Uterus (tissue), 4 donors: Measurements from ENCODE around the gene METTL25. TPM values are rescaled to one million over a fixed set of nuclear protein-coding genes. Genes with fewer than 3 reads are reported as not detected.
A peak's percentile ranks its signal among the peaks of the same experiment; 100 is the strongest.

Experiments
- DNase-seq, 2 donors: peaks; one replicate each; pipeline ENCODE4 v3.0.0-alpha.2; 2019 to 2020
- H3K27ac ChIP-seq, 2 donors: fragments of 200-600 bp; sonication (generic); 1 replicate in 1 of 2; 2 replicates in 1 of 2; pipeline ENCODE4 v1.5.1; 2016 to 2018
- H3K27me3 ChIP-seq, 2 donors: fragments of 200-600 bp; sonication (generic); one replicate each; pipeline ENCODE4 v1.5.1; 2018 to 2019; ENCODE audit warnings: control low read depth in 1 of 2
- H3K36me3 ChIP-seq, 2 donors: fragments of 200-600 bp; sonication (generic); one replicate each; pipeline ENCODE4 v1.5.1; 2019; ENCODE audit warnings: control low read depth in 1 of 2
- H3K4me1 ChIP-seq, 2 donors: fragments of 200-600 bp; sonication (generic); one replicate each; pipeline ENCODE4 v1.5.1; 2018 to 2019; ENCODE audit warnings: control low read depth in 1 of 2
- H3K4me3 ChIP-seq, 2 donors: fragments of 200-600 bp; sonication (generic); 1 replicate in 1 of 2; 2 replicates in 1 of 2; pipeline ENCODE4 v1.5.1; 2018 to 2019; ENCODE audit warnings: mild to moderate bottlenecking in 1 of 2
- H3K9me3 ChIP-seq, 2 donors: fragments of 200-600 bp; sonication (generic); one replicate each; pipeline ENCODE4 v1.5.1; 2019; ENCODE audit warnings: control low read depth in 1 of 2
- POLR2A ChIP-seq, 2 donors: fragments of 450-650 bp; IDR thresholded peaks; one replicate each; pipeline ENCODE4 v1.6.1; 2016; ENCODE audit warnings: antibody characterized with exemption in 2 of 2, mild to moderate bottlenecking in 1 of 2, moderate library complexity in 1 of 2
- intact Hi-C: fragments of 100-400 bp; cut with DNase I; formaldehyde crosslinking; loops from one replicate; pipeline ENCODE4 v1.15.1; 2023; ENCODE audit warnings: low total_unique reads
- total RNA-seq, 4 donors: library from RNA; depleted of rRNA in 3 of 4; stranded (reverse); fragments of >200 nt in 3 of 4; gene quantifications; one replicate each; pipeline versions ENCODE4 v1.1.0 to v1.2.4, GENCODE V29; 2014 to 2023
- TF ChIP-seq, protein P1 (sequence below), 4 experiments: fragments of 200-600 bp in 2 of 4; fragments of 450-650 bp in 2 of 4; sonication (generic) in 2 of 4; IDR thresholded peaks; one replicate each; pipeline ENCODE4 v1.5.1; 2016 to 2019; ENCODE audit warnings: antibody characterized with exemption in 4 of 4, mild to moderate bottlenecking in 2 of 4, moderate library complexity in 1 of 4
- donor health status: DM: yes; HTN: yes; CAD: no.

Gene METTL25, protein sequence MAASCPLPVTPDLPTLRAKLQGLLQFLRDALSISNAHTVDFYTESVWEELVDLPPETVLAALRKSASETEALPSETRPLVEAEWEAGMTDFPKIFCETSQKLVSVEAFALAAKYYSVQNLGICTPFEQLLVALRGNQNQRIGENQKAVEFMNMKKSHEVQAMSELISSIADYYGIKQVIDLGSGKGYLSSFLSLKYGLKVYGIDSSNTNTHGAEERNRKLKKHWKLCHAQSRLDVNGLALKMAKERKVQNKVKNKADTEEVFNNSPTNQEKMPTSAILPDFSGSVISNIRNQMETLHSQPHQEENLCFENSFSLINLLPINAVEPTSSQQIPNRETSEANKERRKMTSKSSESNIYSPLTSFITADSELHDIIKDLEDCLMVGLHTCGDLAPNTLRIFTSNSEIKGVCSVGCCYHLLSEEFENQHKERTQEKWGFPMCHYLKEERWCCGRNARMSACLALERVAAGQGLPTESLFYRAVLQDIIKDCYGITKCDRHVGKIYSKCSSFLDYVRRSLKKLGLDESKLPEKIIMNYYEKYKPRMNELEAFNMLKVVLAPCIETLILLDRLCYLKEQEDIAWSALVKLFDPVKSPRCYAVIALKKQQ
- 10 to 100 TPM; 22.6 to 48.7 (median 32.8) TPM for total RNA-seq

DNA sequence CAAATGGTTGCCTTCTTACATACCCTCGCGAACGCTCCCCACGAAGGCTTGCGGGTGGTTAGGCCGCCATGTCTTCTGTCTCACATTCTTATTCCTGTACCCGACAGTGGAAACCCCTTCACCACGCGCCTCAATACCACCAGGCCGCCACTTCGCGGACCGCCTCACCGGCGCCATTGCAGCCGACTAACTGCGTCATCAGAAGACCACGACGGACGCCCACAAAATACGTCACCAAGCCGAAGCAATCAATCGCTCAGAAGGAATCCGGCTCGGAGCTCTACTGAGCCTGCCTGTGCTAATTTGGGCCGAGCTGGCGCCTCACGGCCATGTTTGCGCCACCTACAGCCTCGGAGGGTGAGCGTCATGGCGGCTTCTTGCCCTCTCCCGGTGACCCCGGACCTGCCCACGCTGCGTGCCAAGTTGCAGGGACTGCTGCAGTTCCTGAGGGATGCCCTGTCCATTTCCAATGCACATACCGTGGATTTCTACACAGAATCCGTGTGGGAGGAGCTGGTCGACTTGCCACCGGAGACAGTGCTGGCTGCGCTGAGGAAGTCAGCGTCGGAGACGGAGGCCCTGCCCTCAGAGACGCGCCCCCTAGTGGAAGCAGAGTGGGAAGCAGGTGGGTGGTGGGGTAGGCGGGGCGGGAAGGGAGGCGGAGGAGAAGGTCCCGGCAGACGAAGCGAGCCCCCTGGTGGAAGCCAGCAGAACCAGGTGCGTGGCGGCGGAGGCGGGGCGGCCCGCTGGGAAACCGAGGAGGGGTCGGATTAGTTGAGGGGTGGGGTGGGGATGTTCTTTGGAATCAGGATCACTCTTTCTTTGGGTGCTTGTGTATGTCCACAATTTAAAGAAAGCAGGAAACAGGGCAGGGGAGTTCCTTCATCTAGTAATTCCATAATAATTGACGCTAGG, at the start of gene METTL25, which contains the start of gene CCDC59:
Gene METTL25 (plus strand): TSS at position 330 of the 915 bp plus-strand sequence. CDS start 37 bp downstream, at position 367.
Gene CCDC59 (minus strand): TSS at position 188 of the 915 bp plus-strand sequence. CDS start 11 bp downstream, at position 177.
- H3K9me3 ChIP-seq = no peaks in the 10 kb centered on the region
- H3K27ac ChIP-seq = peak within 1 kb of the TSS; percentile 97
- intact Hi-C loops = no loop called here
- H3K4me3 ChIP-seq = peak within 1 kb of the TSS; percentile 87 to 96
- H3K27me3 ChIP-seq = no peaks in the 10 kb centered on the region
- TF ChIP-seq, protein P1, sequence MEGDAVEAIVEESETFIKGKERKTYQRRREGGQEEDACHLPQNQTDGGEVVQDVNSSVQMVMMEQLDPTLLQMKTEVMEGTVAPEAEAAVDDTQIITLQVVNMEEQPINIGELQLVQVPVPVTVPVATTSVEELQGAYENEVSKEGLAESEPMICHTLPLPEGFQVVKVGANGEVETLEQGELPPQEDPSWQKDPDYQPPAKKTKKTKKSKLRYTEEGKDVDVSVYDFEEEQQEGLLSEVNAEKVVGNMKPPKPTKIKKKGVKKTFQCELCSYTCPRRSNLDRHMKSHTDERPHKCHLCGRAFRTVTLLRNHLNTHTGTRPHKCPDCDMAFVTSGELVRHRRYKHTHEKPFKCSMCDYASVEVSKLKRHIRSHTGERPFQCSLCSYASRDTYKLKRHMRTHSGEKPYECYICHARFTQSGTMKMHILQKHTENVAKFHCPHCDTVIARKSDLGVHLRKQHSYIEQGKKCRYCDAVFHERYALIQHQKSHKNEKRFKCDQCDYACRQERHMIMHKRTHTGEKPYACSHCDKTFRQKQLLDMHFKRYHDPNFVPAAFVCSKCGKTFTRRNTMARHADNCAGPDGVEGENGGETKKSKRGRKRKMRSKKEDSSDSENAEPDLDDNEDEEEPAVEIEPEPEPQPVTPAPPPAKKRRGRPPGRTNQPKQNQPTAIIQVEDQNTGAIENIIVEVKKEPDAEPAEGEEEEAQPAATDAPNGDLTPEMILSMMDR (IDR thresholded peaks at IDR 0.05) = peak; percentile 85 to 99 (median 96)
- peak; percentile 26 to 74 for TF ChIP-seq POLR2A (IDR thresholded peaks at IDR 0.05)
- H3K36me3 ChIP-seq = no peaks in the 10 kb centered on the region
- DNase-seq = peak; percentile 97
- peaks cover 0 to 11% of the 10 kb centered on the region in 2 donors for H3K4me1 ChIP-seq

DNA sequence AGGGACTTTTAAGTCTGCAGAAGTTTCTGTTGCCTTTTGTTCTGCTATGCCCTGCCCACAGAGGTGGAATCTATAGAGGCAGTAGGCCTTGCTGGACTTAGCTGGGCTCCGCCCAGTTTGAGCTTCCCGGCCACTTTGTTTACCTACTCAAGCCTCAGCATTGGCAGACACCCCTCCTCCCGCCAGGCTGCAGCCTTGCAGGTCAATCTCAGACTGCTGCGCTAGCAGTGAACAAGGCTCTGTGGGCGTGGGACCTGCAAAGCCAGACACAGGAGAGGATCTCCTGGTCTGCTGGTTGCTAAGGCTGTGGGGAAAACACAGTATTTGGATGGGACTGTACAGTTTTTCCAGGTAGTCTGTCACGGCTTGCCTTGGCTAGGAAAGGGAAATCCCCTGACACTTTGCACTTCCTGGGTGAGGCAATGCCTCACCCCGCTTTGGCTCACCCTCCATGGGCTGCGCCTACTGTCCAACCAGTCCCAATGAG, 43.9 kb upstream of the METTL25 start:
- Histone ChIP-seq H3K27ac (no peak overlapping the region), H3K4me1 (no peaks in the 10 kb centered on the region), H3K27me3 (no peaks in the 10 kb centered on the region), H3K9me3 (no peaks in the 10 kb centered on the region), H3K4me3 (no peak overlapping the region), H3K36me3 (no peaks in the 10 kb centered on the region)
- intact Hi-C loops = no loop called here
- DNase-seq = no peak
- TF ChIP-seq, protein P1 (IDR thresholded peaks at IDR 0.05) = no peak
- no peak for TF ChIP-seq POLR2A (IDR thresholded peaks at IDR 0.05)

DNA sequence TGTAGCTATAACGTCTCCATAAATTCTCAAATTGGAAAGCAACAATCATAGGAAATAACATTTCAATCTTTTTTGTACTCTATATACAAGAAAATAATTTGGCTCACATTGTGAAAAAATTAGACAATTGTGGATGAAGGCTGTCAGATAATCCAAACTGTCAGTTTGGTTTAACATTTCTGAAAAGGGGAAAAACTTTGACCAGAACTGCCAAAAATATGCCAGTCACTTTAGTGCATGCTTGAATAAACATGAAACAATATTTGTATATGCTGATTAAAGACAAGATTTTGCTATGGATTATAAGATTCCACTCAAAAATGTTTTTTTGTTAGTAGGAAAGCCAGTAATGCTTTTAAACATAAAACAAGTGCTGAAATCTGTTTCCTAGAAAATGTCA, 39.1 kb upstream of the METTL25 start:
- no peak for DNase-seq
- Histone ChIP-seq H3K27ac (no peak overlapping the region), H3K9me3 (no peaks in the 10 kb centered on the region), H3K4me1 (no peaks in the 10 kb centered on the region), H3K36me3 (no peaks in the 10 kb centered on the region), H3K4me3 (no peak overlapping the region), H3K27me3 (no peaks in the 10 kb centered on the region)
- intact Hi-C loops = no loop called here
- no peak for TF ChIP-seq POLR2A (IDR thresholded peaks at IDR 0.05)
- TF ChIP-seq, protein P1 (IDR thresholded peaks at IDR 0.05) = no peak

DNA sequence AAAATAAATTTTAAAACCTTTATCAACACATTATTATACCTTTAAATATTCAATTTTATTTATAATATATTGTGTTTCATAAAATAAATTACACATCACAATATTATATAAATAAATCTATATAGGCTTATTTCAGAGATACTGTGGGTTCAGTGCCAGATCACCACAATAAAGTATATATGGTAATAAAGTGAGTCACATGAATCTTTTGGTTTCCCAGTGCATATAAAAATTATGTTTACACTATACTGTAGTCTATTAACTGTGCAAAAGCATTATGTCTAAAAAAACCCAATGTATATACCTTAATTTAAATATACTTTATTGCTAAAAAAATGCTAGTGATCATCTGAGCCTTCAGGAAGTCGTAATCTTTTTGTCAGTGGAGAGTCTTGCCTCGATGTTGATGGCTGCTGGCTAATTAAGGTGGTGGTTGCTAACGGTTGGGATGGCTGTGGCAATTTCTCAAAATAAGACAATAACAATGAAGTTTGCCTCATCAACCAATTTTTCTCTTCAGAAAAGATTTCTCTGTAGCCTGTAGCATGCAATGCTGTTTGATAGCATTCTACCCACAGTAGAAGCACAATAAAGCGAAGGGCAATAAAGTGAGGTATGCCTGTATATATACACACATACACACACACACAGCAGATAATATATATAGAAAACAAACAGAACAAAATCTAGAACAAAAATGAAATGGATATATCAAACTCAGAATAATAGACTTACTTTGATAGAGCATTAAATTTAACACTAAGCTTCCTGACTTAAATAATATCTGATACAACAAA, 32.6 kb upstream of the METTL25 start:
- no peak for TF ChIP-seq POLR2A (IDR thresholded peaks at IDR 0.05)
- TF ChIP-seq, protein P1 (IDR thresholded peaks at IDR 0.05) = no peak
- no peak for DNase-seq
- Histone ChIP-seq H3K9me3 (no peaks in the 10 kb centered on the region), H3K4me3 (no peak overlapping the region), H3K27me3 (no peaks in the 10 kb centered on the region), H3K4me1 (no peaks in the 10 kb centered on the region), H3K27ac (no peak overlapping the region), H3K36me3 (no peaks in the 10 kb centered on the region)
- intact Hi-C loops = no loop called here
